OCI-LY1 (cell line): Measurements from ENCODE around the gene SLC5A1.

ENCODE experiments used
- CTCF ChIP-seq: fragments of 200-600 bp; sonication (generic), shearing (Covaris generic); IDR thresholded peaks from 2 replicates; pipeline ENCODE4 v1.5.1; 2017; ENCODE audit warnings: mild to moderate bottlenecking, antibody characterized with exemption, low read length, moderate library complexity, mixed read lengths
- EZH2 ChIP-seq: fragments of 200-600 bp; sonication (generic), shearing (Covaris generic); IDR thresholded peaks from 2 replicates; pipeline ENCODE4 v1.8.0; 2017; ENCODE audit warnings: borderline replicate concordance, mixed run types, mild to moderate bottlenecking, antibody characterized with exemption, low read length, moderate library complexity, mixed read lengths

- TF ChIP-seq EZH2 (no peak), CTCF (no peak)
These were observed 26.7 kb downstream of the SLC5A1 start for GRCh38 chr22:32069579-32070372.
